Fibroblast of lung (primary cell): ENCODE measurements around the gene CYB561. TPM values are rescaled to one million over a fixed set of nuclear protein-coding genes. Genes with fewer than 3 reads are reported as not detected.

Source experiments
- DNase-seq, 2 donors: peaks; one replicate each; pipeline versions ENCODE4 v3.0.0 to v3.0.0-alpha.2; 2010; ENCODE audit warnings: low read depth in 2 of 2
- H2AFZ ChIP-seq: 2 replicates; pipeline ENCODE4 v1.5.1; 2012; ENCODE audit warnings: low read length, control low read depth, inconsistent platforms
- H3K27ac ChIP-seq: 2 replicates; pipeline ENCODE4 v1.5.1; 2011; ENCODE audit warnings: low read length, control low read depth; ENCODE audit not compliant: insufficient read depth
- H3K27me3 ChIP-seq: 2 replicates; pipeline ENCODE4 v1.5.1; 2011; ENCODE audit warnings: mild to moderate bottlenecking, low read length; ENCODE audit not compliant: control insufficient read depth, insufficient read depth
- H3K36me3 ChIP-seq: 2 replicates; pipeline ENCODE4 v1.5.1; 2011; ENCODE audit warnings: low read length; ENCODE audit not compliant: control insufficient read depth, insufficient read depth
- H3K4me1 ChIP-seq: 2 replicates; pipeline ENCODE4 v1.5.1; 2011; ENCODE audit warnings: low read length; ENCODE audit not compliant: control insufficient read depth, insufficient read depth; ENCODE audit errors: extremely low read depth
- H3K4me2 ChIP-seq: 2 replicates; pipeline ENCODE4 v1.5.1; 2011; ENCODE audit warnings: low read length, control low read depth; ENCODE audit not compliant: insufficient read depth; ENCODE audit errors: extremely low read depth
- H3K4me3 ChIP-seq, 4 experiments: fragments of 200-600 bp in 1 of 4; sonication (generic) in 1 of 4; replicated peaks in 1 of 4; 2 replicates each; pipeline ENCODE4 v1.5.1; 2011 to 2016; ENCODE audit warnings: low read length in 4 of 4, low read depth in 3 of 4, mild to moderate bottlenecking in 3 of 4, control low read depth in 2 of 4, inconsistent platforms in 1 of 4, mixed read lengths in 1 of 4; ENCODE audit not compliant: insufficient read depth in 1 of 4; ENCODE audit errors: control extremely low read depth in 1 of 4
- H3K79me2 ChIP-seq: 2 replicates; pipeline ENCODE4 v1.5.1; 2012; ENCODE audit warnings: mild to moderate bottlenecking, low read length, inconsistent platforms; ENCODE audit not compliant: control insufficient read depth, insufficient read depth
- H3K9ac ChIP-seq: 2 replicates; pipeline ENCODE4 v1.5.1; 2011; ENCODE audit warnings: mild to moderate bottlenecking, low read length, control low read depth; ENCODE audit not compliant: insufficient read depth
- H3K9me3 ChIP-seq: 2 replicates; pipeline ENCODE4 v1.5.1; 2012; ENCODE audit warnings: low read depth, low read length; ENCODE audit not compliant: control insufficient read depth, insufficient read depth
- H4K20me1 ChIP-seq: 2 replicates; pipeline ENCODE4 v1.5.1; 2011; ENCODE audit warnings: low read length; ENCODE audit not compliant: control insufficient read depth, insufficient read depth; ENCODE audit errors: extremely low read depth
- CTCF ChIP-seq, 2 donors: IDR thresholded peaks in 1 of 2; conservative IDR thresholded peaks in 1 of 2; 1 replicate in 1 of 2; 2 replicates in 1 of 2; pipeline ENCODE4 v1.5.1; 2011 to 2012; ENCODE audit warnings: low read length in 2 of 2, control low read depth in 1 of 2, inconsistent platforms in 1 of 2, low read depth in 1 of 2, mild to moderate bottlenecking in 1 of 2
- EZH2 ChIP-seq: IDR thresholded peaks from 2 replicates; pipeline ENCODE4 v1.5.1; 2012; ENCODE audit warnings: low read length, control low read depth, mild to moderate bottlenecking; ENCODE audit errors: missing control alignments
- polyA minus RNA-seq: library from RNA; depleted of rRNA, polyadenylated mRNA; stranded (reverse); fragments of >200 nt; gene quantifications from 2 replicates; pipeline ENCODE4 v1.2.3, GENCODE V29; 2011; ENCODE audit warnings: low replicate concordance
- polyA plus RNA-seq, 2 donors: library from polyadenylated mRNA; depleted of rRNA in 1 of 2; stranded (reverse) in 1 of 2; unstranded in 1 of 2; fragments of >200 nt; gene quantifications; 2 replicates each; pipeline ENCODE4 v1.2.1, GENCODE V29; 2011 to 2012; ENCODE audit warnings: missing spikeins in 1 of 2
- total RNA-seq: library from RNA; depleted of rRNA; stranded (reverse); fragments of >200 nt; gene quantifications from 2 replicates; pipeline ENCODE4 v1.2.1, GENCODE V29; 2014

The CYB561 gene
- total RNA-seq (11.6 and 13.7 TPM in 2 replicates), polyA plus RNA-seq (7.6 and 7.8 TPM in 2 replicates), polyA minus RNA-seq (56.9 and 59.4 TPM in 2 replicates)
- 9.0 and 10.6 TPM in 2 replicates for polyA plus RNA-seq (2012)

GRCh38 chr17:63445954-63446752, at the start of gene CYB561:
Gene CYB561 (minus strand): TSS chr17:63446306. CDS start chr17:63437547, 8,759 bp downstream.
- H3K4me3 ChIP-seq: peak within 1 kb of the TSS; percentile 36 to 61 (median 48)
- no peaks in the 10 kb centered on the region for H3K9me3 ChIP-seq
- peak within 1 kb of the TSS; percentile 73 for H2AFZ ChIP-seq
- H3K27ac ChIP-seq: peak within 1 kb of the TSS; percentile 44
- no peaks in the 10 kb centered on the region for H3K27me3 ChIP-seq
- peak within 1 kb of the TSS; percentile 78 for H3K4me2 ChIP-seq
- DNase-seq: peak; percentile 51 to 59
- no peaks in the 10 kb centered on the region for H3K36me3 ChIP-seq
- peak within 1 kb of the TSS; percentile 65 for H3K9ac ChIP-seq
- TF ChIP-seq CTCF (conservative IDR thresholded peaks at IDR 0.05 in 1 of 2, IDR thresholded peaks at IDR 0.05 in 1 of 2; ENCODE audit: low read depth in 1 of 2, low read length in 2 of 2) (peak; percentile 9 to 16), EZH2 (no peak)
- H4K20me1 ChIP-seq: no peaks in the 10 kb centered on the region
- H3K79me2 ChIP-seq: no peaks in the 10 kb centered on the region
- H3K4me1 ChIP-seq: no peaks in the 10 kb centered on the region

GRCh38 chr17:63495491-63495890, 49.4 kb upstream of the CYB561 start:
- Histone ChIP-seq H3K4me1 (peaks cover 6% of the 10 kb centered on the region), H3K36me3 (no peaks in the 10 kb centered on the region), H3K27me3 (peaks cover 15% of the 10 kb centered on the region), H3K79me2 (no peaks in the 10 kb centered on the region), H4K20me1 (no peaks in the 10 kb centered on the region), H2AFZ (no peak overlapping the region), H3K4me3 (no peak overlapping the region), H3K27ac (no peak overlapping the region), H3K4me2 (no peak overlapping the region), H3K9ac (no peak overlapping the region), H3K9me3 (no peaks in the 10 kb centered on the region)
- no peak for DNase-seq
- TF ChIP-seq EZH2: no peak
- TF ChIP-seq CTCF (conservative IDR thresholded peaks at IDR 0.05 in 1 of 2, IDR thresholded peaks at IDR 0.05 in 1 of 2; ENCODE audit: low read depth in 1 of 2, low read length in 2 of 2): no peak

- H3K4me3 ChIP-seq: no peak overlapping the region
- peaks cover 6% of the 10 kb centered on the region for H3K4me1 ChIP-seq
- H3K27me3 ChIP-seq: peaks cover 15% of the 10 kb centered on the region
- no peak for DNase-seq
- H3K79me2 ChIP-seq: no peaks in the 10 kb centered on the region
- no peak overlapping the region for H3K9ac ChIP-seq
- no peaks in the 10 kb centered on the region for H3K36me3 ChIP-seq
- no peak overlapping the region for H2AFZ ChIP-seq
- TF ChIP-seq CTCF (conservative IDR thresholded peaks at IDR 0.05 in 1 of 2, IDR thresholded peaks at IDR 0.05 in 1 of 2; ENCODE audit: low read depth in 1 of 2, low read length in 2 of 2) (no peak), EZH2 (no peak)
- H3K9me3 ChIP-seq: no peaks in the 10 kb centered on the region
- H3K4me2 ChIP-seq: no peak overlapping the region
- no peak overlapping the region for H3K27ac ChIP-seq
- H4K20me1 ChIP-seq: no peaks in the 10 kb centered on the region
Observed at GRCh38 chr17:63494300-63494928, 48.3 kb upstream of the CYB561 start.
